ENCODE measurements around the gene SACS.
"Not testable (repeated sequence)": the region's sequence is repeated elsewhere in the genome, so short reads cannot be mapped to it uniquely, and the experiment has no call there.

SACS gene

GRCh38 chr13:23320926-23321534, 112.5 kb downstream of the SACS start:
- no peak for DNase-seq (ENCODE audit: low read depth in 3 of 3, low spot score in 1 of 3)

GRCh38 chr13:23319883-23320224, 113.6 kb downstream of the SACS start:
- DNase-seq (ENCODE audit: low read depth in 3 of 3, low spot score in 1 of 3): no peak

GRCh38 chr13:23314837-23315236, 118.7 kb downstream of the SACS start:
- not testable (repeated sequence) for DNase-seq (ENCODE audit: low read depth in 3 of 3, low spot score in 1 of 3)

- no peak for DNase-seq (ENCODE audit: low read depth in 3 of 3, low spot score in 1 of 3)
Observed at GRCh38 chr13:23292586-23292985, 140.9 kb downstream of the SACS start.

GRCh38 chr13:23289917-23290357, 143.6 kb downstream of the SACS start:
- DNase-seq (ENCODE audit: low read depth in 3 of 3, low spot score in 1 of 3): no peak

GRCh38 chr13:23288995-23289394, 144.5 kb downstream of the SACS start:
- no peak for DNase-seq (ENCODE audit: low read depth in 3 of 3, low spot score in 1 of 3)

GRCh38 chr13:23288564-23288963, 144.9 kb downstream of the SACS start:
- DNase-seq (ENCODE audit: low read depth in 3 of 3, low spot score in 1 of 3): no peak

GRCh38 chr13:23279321-23279720, 154.2 kb downstream of the SACS start:
- DNase-seq (ENCODE audit: low read depth in 3 of 3, low spot score in 1 of 3): no peak

Data from stimulated activated CD4-positive, alpha-beta T cell treated with anti-CD3 and anti-CD28 coated beads, TNF-alpha, amount 100 ng/mL, for 1 hour (primary cell).